Esophagus squamous epithelium (tissue), 5 donors: Measurements from ENCODE around the gene RRBP1. TPM values are rescaled to one million over a fixed set of nuclear protein-coding genes. Genes with fewer than 3 reads are reported as not detected.

Experiments used
- DNase-seq: peaks from one replicate; lab custom pipeline; 2025; lab: John Stamatoyannopoulos, UW
- H3K27ac ChIP-seq, 4 donors: fragments of 200-600 bp; sonication (generic); one replicate each; pipeline ENCODE4 v1.5.1; 2016 to 2019; ENCODE audit warnings: mild to moderate bottlenecking in 1 of 4
- H3K27me3 ChIP-seq, 4 donors: fragments of 200-600 bp; sonication (generic); 1 replicate in 3 of 4; 2 replicates in 1 of 4; pipeline versions ENCODE4 v1.5.1 to v1.6.0; 2017 to 2021; ENCODE audit warnings: antibody characterized with exemption in 1 of 4
- H3K36me3 ChIP-seq, 3 donors: fragments of 200-600 bp; sonication (generic); one replicate each; pipeline ENCODE4 v1.5.1; 2016 to 2019
- H3K4me1 ChIP-seq, 3 donors: fragments of 200-600 bp; sonication (generic); one replicate each; pipeline ENCODE4 v1.5.1; 2017 to 2019
- H3K4me3 ChIP-seq, 4 donors: fragments of 200-600 bp; sonication (generic); 1 replicate in 3 of 4; 2 replicates in 1 of 4; pipeline ENCODE4 v1.5.1; 2016 to 2019; ENCODE audit warnings: mild to moderate bottlenecking in 2 of 4, moderate library complexity in 1 of 4
- H3K9me3 ChIP-seq, 3 donors: fragments of 200-600 bp; sonication (generic); one replicate each; pipeline ENCODE4 v1.5.1; 2016 to 2019
- POLR2A ChIP-seq, 4 donors: fragments of 450-650 bp; IDR thresholded peaks; one replicate each; pipeline ENCODE4 v1.6.1; 2017; ENCODE audit warnings: antibody characterized with exemption in 4 of 4, mild to moderate bottlenecking in 4 of 4, moderate library complexity in 3 of 4
- WGBS, 2 donors: methylation state at CpG; one replicate each; pipeline ENCODE4 v1.1.5; 2018; 5-methylcytosine and 5-hydroxymethylcytosine counted together
- intact Hi-C: fragments of 100-400 bp; cut with DNase I; formaldehyde crosslinking; loops from one replicate; pipeline ENCODE4 v1.15.0; 2022
- total RNA-seq, 4 donors: library from RNA; depleted of rRNA; stranded (reverse); fragments of >200 nt; gene quantifications; one replicate each; pipeline ENCODE4 v1.1.0, GENCODE V29; 2016
- TF ChIP-seq, protein P1 (sequence below), 6 experiments: fragments of 450-650 bp in 4 of 6; fragments of 200-600 bp in 2 of 6; sonication (generic) in 2 of 6; IDR thresholded peaks; one replicate each; pipeline ENCODE4 v1.5.1; 2016 to 2019; ENCODE audit warnings: antibody characterized with exemption in 6 of 6, mild to moderate bottlenecking in 4 of 6, moderate library complexity in 4 of 6
- donor health status: DM: yes; HTN: yes; CAD: no.

The RRBP1 gene
- total RNA-seq, 4 donors from 2014 or later: 61.4 to 128 (median 72.7) TPM

DNA sequence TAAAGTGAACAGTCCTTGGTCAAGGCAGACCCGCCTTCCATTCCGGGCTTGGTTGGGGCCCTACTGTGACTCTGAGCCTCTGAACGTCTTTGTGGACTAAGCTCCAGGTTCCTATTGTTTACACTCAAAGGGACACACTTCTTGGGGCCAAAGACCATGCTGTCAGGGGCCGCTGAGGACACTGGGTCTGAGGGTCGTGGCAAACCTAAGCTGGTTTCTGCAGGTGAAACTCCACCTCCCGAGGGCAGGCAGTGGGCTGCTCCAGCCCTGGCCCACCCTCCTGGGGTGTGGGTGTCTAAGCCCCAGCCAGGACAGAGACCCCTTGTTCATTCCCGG is 69.1 kb downstream of the RRBP1 start:
- WGBS, 2 donors: 60 to 79% methylated on average over 1 to 4 of the region's 7 CpGs
- no peak overlapping the region for H3K4me3 ChIP-seq
- peaks cover 40 to 81% (median 52%) of the 10 kb centered on the region in 3 donors for H3K4me1 ChIP-seq
- intact Hi-C loops: loop anchor here (5.0 to 10.0 kb wide), 2 partner anchors 76 to 108 kb away; no protein-coding TSS in a partner anchor
- no peak for DNase-seq
- H3K27ac ChIP-seq: peak overlapping the region; percentile 32 to 83 (median 80)
- TF ChIP-seq POLR2A (IDR thresholded peaks at IDR 0.05): no peak
- TF ChIP-seq, protein P1, sequence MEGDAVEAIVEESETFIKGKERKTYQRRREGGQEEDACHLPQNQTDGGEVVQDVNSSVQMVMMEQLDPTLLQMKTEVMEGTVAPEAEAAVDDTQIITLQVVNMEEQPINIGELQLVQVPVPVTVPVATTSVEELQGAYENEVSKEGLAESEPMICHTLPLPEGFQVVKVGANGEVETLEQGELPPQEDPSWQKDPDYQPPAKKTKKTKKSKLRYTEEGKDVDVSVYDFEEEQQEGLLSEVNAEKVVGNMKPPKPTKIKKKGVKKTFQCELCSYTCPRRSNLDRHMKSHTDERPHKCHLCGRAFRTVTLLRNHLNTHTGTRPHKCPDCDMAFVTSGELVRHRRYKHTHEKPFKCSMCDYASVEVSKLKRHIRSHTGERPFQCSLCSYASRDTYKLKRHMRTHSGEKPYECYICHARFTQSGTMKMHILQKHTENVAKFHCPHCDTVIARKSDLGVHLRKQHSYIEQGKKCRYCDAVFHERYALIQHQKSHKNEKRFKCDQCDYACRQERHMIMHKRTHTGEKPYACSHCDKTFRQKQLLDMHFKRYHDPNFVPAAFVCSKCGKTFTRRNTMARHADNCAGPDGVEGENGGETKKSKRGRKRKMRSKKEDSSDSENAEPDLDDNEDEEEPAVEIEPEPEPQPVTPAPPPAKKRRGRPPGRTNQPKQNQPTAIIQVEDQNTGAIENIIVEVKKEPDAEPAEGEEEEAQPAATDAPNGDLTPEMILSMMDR (IDR thresholded peaks at IDR 0.05): no peak
- H3K9me3 ChIP-seq: no peaks in the 10 kb centered on the region
- H3K27me3 ChIP-seq: no peaks in the 10 kb centered on the region
- peaks cover 8 to 51% (median 20%) of the 10 kb centered on the region in 3 donors for H3K36me3 ChIP-seq

DNA sequence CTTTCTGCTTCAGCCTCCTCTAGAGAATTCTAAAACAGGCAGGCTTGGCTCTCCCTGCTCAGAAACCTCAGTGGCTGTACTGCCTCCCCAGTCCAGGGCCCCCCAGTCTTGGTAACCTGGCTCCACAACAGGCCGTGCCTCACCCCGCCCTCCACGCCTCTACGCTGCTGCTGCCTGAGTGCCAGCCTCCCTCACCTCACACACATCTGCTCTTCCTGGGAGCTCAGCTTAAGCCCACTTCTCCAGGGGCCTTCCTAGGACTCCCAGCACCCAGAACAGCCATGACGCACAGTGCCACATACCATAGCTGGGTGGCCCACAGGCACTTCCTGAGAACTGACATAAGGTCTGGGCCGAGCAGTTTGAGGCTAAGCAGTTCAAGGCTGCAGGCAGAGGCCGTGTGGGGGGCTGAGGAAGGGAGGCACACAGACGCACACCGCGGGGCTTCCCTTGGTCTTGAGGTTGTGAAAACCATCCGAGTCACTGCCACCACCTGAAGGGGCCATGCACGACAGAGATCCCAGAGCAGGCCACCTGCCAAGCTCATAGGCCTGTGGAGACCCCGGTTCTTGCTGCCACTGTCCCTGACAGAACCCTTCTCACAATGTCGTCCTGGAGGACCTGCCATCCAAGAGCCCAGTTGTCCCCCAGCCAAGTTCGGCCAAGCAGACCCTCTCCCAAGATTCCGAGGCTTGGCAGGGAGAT is 69.6 kb downstream of the RRBP1 start:
- no peak for DNase-seq
- H3K27ac ChIP-seq: peak overlapping the region; percentile 32 to 83 (median 80)
- peaks cover 11 to 53% (median 20%) of the 10 kb centered on the region in 3 donors for H3K36me3 ChIP-seq
- intact Hi-C loops: loop anchor here (5.0 to 10.0 kb wide), 2 partner anchors 75 to 108 kb away; no protein-coding TSS in a partner anchor
- H3K27me3 ChIP-seq: no peaks in the 10 kb centered on the region
- TF ChIP-seq POLR2A (IDR thresholded peaks at IDR 0.05): no peak
- TF ChIP-seq, protein P1 (IDR thresholded peaks at IDR 0.05): no peak
- 55 to 63% methylated on average over 2 to 4 of the region's 16 CpGs for WGBS, 2 donors
- peaks cover 40 to 79% (median 52%) of the 10 kb centered on the region in 3 donors for H3K4me1 ChIP-seq
- no peak overlapping the region for H3K4me3 ChIP-seq
- no peaks in the 10 kb centered on the region for H3K9me3 ChIP-seq

DNA sequence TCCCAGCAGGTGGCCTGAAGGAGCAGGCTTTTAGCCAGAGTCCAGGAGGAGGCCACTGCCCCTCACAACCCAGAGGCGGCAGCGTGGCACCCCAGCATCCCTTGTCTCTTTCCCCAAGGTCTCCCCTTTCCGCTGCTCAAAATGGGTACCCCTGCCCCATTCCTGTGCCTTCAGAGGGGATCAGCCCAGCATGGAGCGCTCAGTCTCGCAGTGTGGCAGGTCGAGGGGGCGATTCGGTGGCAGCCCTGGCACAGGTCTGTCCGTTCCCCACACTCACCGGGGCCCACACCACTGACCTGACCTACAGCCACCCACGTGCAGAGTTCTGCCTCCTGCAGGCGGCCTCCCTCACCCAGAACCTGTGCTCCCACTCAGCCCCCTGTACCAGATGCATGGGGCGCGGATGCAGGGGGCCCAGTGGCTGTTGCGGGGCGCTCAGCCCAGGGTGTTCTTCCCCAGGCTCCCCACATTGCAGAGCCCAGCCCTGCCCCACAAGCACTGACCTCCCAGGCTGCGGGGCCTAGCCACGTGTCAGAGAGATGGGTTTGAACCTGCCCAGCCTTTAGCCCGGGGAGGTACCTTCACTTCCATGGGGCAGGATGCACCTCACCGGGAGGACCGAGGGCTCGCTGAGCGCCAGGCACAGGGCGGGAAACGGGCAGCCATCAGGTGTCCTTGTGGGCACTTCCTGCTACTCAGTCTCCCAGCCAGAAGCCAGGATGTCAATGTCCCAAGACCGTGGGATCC is 70.3 kb downstream of the RRBP1 start:
- H3K9me3 ChIP-seq: no peaks in the 10 kb centered on the region
- intact Hi-C loops: loop anchor here (5.0 to 10.0 kb wide), 2 partner anchors 74 to 107 kb away; no protein-coding TSS in a partner anchor
- no peaks in the 10 kb centered on the region for H3K27me3 ChIP-seq
- 46 to 82% methylated on average over 9 to 10 of the region's 26 CpGs for WGBS, 2 donors
- TF ChIP-seq, protein P1 (IDR thresholded peaks at IDR 0.05): peak in 4 of 6 experiments; percentile 7 to 60 (median 52)
- no peak for TF ChIP-seq POLR2A (IDR thresholded peaks at IDR 0.05)
- DNase-seq: no peak
- H3K4me3 ChIP-seq: no peak overlapping the region
- peaks cover 40 to 78% (median 52%) of the 10 kb centered on the region in 3 donors for H3K4me1 ChIP-seq
- peaks cover 9 to 53% (median 12%) of the 10 kb centered on the region in 3 donors for H3K36me3 ChIP-seq
- H3K27ac ChIP-seq: peak overlapping the region; percentile 32 to 83 (median 80)

DNA sequence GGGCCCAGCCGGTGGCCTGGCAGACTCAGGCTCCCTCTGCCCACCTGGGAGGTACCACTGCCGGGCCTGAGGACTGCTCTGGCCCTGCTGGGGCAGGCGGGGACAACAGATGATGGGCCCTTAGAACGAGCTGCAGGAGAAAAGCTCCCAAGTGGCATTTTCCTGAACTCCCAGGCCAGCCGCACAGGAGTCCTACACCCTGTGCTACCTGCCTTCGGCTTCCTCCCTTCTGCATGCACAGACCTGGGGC is 70.8 kb downstream of the RRBP1 start:
- peaks cover 4 to 53% (median 7%) of the 10 kb centered on the region in 3 donors for H3K36me3 ChIP-seq
- WGBS, 2 donors: 13% methylated on average over 4 of the region's 6 CpGs; no CpG with 5 or more reads in 1 of the 2 donors
- intact Hi-C loops: loop anchor here (5.0 to 10.0 kb wide), 2 partner anchors 74 to 106 kb away; no protein-coding TSS in a partner anchor
- H3K4me3 ChIP-seq: no peak overlapping the region
- no peak for DNase-seq
- no peaks in the 10 kb centered on the region for H3K9me3 ChIP-seq
- H3K4me1 ChIP-seq: peaks cover 40 to 83% (median 52%) of the 10 kb centered on the region in 3 donors
- peak overlapping the region; percentile 32 to 83 (median 80) for H3K27ac ChIP-seq
- TF ChIP-seq, protein P1 (IDR thresholded peaks at IDR 0.05): no peak
- TF ChIP-seq POLR2A (IDR thresholded peaks at IDR 0.05): no peak
- H3K27me3 ChIP-seq: no peaks in the 10 kb centered on the region
